ENCODE results near the gene SYNPO. TPM values are rescaled to one million over a fixed set of nuclear protein-coding genes. Genes with fewer than 3 reads are reported as not detected.

Gene SYNPO
- total and polyA plus RNA-seq, 4 donors = 10.3 to 111 (median 42.4) TPM

DNA sequence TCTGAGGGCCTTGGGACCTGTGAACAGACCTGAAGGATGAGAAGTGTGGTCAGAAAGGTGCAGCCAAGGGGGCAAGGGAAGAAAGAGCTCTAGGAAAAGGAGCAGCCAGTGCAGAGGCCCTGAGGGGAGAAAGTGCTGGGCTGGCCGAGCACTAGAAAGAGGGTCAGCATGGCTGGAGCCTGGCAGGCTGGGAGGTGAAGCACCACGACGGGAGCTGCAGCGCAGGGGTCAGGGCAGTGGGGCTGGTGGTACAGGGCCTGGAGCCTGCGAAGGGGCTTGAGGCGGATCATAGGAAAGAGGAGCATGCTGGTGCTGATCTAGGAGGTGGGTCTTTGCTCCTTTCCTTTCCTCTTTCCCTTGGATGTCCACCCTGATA lies 9.1 kb upstream of the SYNPO start:
- peaks cover 3 to 32% (median 8%) of the 10 kb centered on the region in 5 donors for H3K4me1 ChIP-seq (ENCODE audit: control insufficient read depth in 5 of 5, insufficient read depth in 5 of 5, low read length in 5 of 5)
- H3K9me3 ChIP-seq (ENCODE audit: control insufficient read depth in 4 of 4, insufficient read depth in 3 of 4, low read length in 3 of 4) = no peaks in the 10 kb centered on the region
- ATAC-seq (ENCODE audit: insufficient read depth, low FRiP score) (no peak), DNase-seq (no peak)
- H3K4me3 ChIP-seq = no peak overlapping the region
- TF ChIP-seq, protein P1, sequence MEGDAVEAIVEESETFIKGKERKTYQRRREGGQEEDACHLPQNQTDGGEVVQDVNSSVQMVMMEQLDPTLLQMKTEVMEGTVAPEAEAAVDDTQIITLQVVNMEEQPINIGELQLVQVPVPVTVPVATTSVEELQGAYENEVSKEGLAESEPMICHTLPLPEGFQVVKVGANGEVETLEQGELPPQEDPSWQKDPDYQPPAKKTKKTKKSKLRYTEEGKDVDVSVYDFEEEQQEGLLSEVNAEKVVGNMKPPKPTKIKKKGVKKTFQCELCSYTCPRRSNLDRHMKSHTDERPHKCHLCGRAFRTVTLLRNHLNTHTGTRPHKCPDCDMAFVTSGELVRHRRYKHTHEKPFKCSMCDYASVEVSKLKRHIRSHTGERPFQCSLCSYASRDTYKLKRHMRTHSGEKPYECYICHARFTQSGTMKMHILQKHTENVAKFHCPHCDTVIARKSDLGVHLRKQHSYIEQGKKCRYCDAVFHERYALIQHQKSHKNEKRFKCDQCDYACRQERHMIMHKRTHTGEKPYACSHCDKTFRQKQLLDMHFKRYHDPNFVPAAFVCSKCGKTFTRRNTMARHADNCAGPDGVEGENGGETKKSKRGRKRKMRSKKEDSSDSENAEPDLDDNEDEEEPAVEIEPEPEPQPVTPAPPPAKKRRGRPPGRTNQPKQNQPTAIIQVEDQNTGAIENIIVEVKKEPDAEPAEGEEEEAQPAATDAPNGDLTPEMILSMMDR (IDR thresholded peaks at IDR 0.05; ENCODE audit: control extremely low read depth, extremely low read depth) = no peak
- H3K27ac ChIP-seq (ENCODE audit: low read depth in 1 of 2, low read length in 1 of 2) = peak overlapping the region in 1 of 2 donors; percentile 79
- H3K9ac ChIP-seq (ENCODE audit: insufficient read depth in 1 of 2, low read length in 2 of 2) = no peak overlapping the region
- 93 to 94% methylated on average over 6 of the region's 6 CpGs for WGBS, 2 donors
- no peaks in the 10 kb centered on the region for H3K27me3 ChIP-seq (ENCODE audit: control insufficient read depth in 3 of 3, insufficient read depth in 3 of 3, low read length in 2 of 3)
- H3K36me3 ChIP-seq (ENCODE audit: control insufficient read depth in 4 of 4, insufficient read depth in 4 of 4, low read length in 4 of 4) = peaks cover 0 to 2% (median 0%) of the 10 kb centered on the region in 4 donors

DNA sequence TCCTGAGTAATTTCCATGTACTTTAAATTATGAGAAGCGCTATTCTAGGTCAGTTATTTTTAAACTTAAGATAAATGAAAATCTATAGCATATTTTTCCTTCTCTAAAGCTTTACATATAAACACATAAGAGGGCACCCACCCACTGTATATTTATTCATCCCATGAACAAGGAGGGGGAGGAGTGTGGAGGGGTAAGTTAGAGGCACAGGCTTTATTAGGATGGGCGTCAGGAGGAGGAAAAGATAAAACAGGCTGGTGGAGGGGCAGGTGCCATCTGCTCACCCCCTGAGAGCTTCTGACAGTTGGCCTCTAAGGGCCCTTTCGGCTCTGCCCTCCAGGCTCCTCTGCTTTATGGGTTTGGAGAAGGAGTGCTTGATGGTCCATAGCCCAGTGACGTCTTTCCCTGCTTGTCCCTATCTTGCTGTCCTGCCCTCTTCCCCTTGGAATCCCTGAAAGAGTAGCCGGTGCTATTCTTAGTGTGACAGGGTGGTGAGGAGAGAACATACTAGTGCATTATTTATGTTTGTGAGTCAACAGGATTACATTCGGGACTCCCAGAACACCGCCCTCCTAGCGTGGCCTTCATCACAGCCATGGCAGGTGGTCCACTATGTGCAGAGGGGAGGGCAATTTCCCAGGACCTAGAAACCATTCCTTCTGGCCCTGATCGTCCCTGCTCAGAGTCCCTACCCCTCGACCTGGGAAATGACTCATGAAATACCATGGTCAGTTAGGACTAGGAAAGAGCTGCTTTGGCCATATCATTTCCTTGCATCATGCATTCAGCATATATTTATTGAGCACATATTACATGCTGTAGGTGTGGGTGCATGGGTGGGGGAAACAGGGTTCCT lies 7.9 kb upstream of the SYNPO start:
- Histone ChIP-seq H3K36me3 (ENCODE audit: control insufficient read depth in 4 of 4, insufficient read depth in 4 of 4, low read length in 4 of 4) (peaks cover 0 to 2% (median 0%) of the 10 kb centered on the region in 4 donors), H3K4me3 (no peak overlapping the region), H3K9ac (ENCODE audit: insufficient read depth in 1 of 2, low read length in 2 of 2) (no peak overlapping the region), H3K4me1 (ENCODE audit: control insufficient read depth in 5 of 5, insufficient read depth in 5 of 5, low read length in 5 of 5) (peaks cover 0 to 27% (median 11%) of the 10 kb centered on the region in 5 donors), H3K27me3 (ENCODE audit: control insufficient read depth in 3 of 3, insufficient read depth in 3 of 3, low read length in 2 of 3) (no peaks in the 10 kb centered on the region), H3K9me3 (ENCODE audit: control insufficient read depth in 4 of 4, insufficient read depth in 3 of 4, low read length in 3 of 4) (no peaks in the 10 kb centered on the region), H3K27ac (ENCODE audit: low read depth in 1 of 2, low read length in 1 of 2) (peak overlapping the region; percentile 0 to 79)
- ATAC-seq (ENCODE audit: insufficient read depth, low FRiP score) = no peak
- 69 to 78% methylated on average over 10 of the region's 10 CpGs for WGBS, 2 donors
- no peak for DNase-seq
- TF ChIP-seq, protein P1 (IDR thresholded peaks at IDR 0.05; ENCODE audit: control extremely low read depth, extremely low read depth) = no peak

DNA sequence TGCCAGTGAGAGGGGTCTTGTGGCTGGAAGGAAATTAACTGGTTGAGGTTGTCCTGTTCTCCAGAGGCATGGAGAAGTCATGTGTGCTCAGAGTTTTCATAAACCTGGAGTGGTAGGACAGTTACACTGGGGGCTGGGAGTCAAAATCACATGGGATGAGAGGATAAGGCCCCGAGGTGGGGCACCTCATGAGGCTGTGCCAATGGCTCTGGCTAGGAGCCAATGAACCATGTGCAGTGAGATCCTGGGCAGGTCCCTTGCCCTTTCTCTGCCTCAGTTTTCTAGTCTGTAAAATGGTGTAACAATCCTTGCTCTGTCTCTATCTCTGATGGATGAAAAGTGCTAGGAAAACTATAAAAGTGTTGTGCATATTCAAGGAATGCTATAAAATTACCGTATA lies 7.0 kb upstream of the SYNPO start:
- H3K4me1 ChIP-seq (ENCODE audit: control insufficient read depth in 5 of 5, insufficient read depth in 5 of 5, low read length in 5 of 5) = peaks cover 0 to 24% (median 13%) of the 10 kb centered on the region in 5 donors
- no peak for ATAC-seq (ENCODE audit: insufficient read depth, low FRiP score)
- H3K27me3 ChIP-seq (ENCODE audit: control insufficient read depth in 3 of 3, insufficient read depth in 3 of 3, low read length in 2 of 3) = no peaks in the 10 kb centered on the region
- peak overlapping the region in 1 of 2 donors; percentile 58 for H3K27ac ChIP-seq (ENCODE audit: low read depth in 1 of 2, low read length in 1 of 2)
- TF ChIP-seq, protein P1 (IDR thresholded peaks at IDR 0.05; ENCODE audit: control extremely low read depth, extremely low read depth) = no peak
- H3K36me3 ChIP-seq (ENCODE audit: control insufficient read depth in 4 of 4, insufficient read depth in 4 of 4, low read length in 4 of 4) = peaks cover 0 to 2% (median 0%) of the 10 kb centered on the region in 4 donors
- no peak for DNase-seq
- no peak overlapping the region for H3K9ac ChIP-seq (ENCODE audit: insufficient read depth in 1 of 2, low read length in 2 of 2)
- H3K4me3 ChIP-seq = no peak overlapping the region
- WGBS, 2 donors = 71 to 73% methylated on average over 2 of the region's 2 CpGs
- H3K9me3 ChIP-seq (ENCODE audit: control insufficient read depth in 4 of 4, insufficient read depth in 3 of 4, low read length in 3 of 4) = no peaks in the 10 kb centered on the region

Data from lung (tissue), 12 donors.